B cell (primary cell): ENCODE measurements around the gene KCTD10. TPM values are rescaled to one million over a fixed set of nuclear protein-coding genes. Genes with fewer than 3 reads are reported as not detected.

Experiments
- ATAC-seq: fragments of 200-7000 bp; cut with Tn5 transposase; one replicate; pipeline ENCODE4 v1.10.0; 2021; ENCODE audit warnings: low read depth, mild to moderate bottlenecking, moderate number of reproducible peaks, moderate library complexity
- CTCF ChIA-PET: fragments of 350-600 bp; sonication (Branson Sonifier 250); formaldehyde crosslinking; loops from one replicate; lab custom pipeline; 2021; ENCODE audit warnings: antibody characterized with exemption, inconsistent platforms; lab: Charles Lee
- POLR2A ChIA-PET: fragments of 350-600 bp; sonication (Branson Sonifier 250); formaldehyde crosslinking; loops from one replicate; lab custom pipeline; 2021; ENCODE audit warnings: antibody characterized with exemption; lab: Charles Lee
- DNase-seq: peaks from one replicate; pipeline ENCODE4 v3.0.0; 2013
- H2AFZ ChIP-seq: 2 replicates; pipeline ENCODE4 v1.6.1; 2012; ENCODE audit warnings: mild to moderate bottlenecking, low read depth, low read length; ENCODE audit not compliant: insufficient read depth, poor library complexity, severe bottlenecking
- H3K27ac ChIP-seq, 2 donors: 1 replicate in 1 of 2; 2 replicates in 1 of 2; pipeline ENCODE4 v1.5.1; 2012 to 2013; ENCODE audit warnings: low read length in 2 of 2, mild to moderate bottlenecking in 2 of 2, moderate library complexity in 1 of 2
- H3K27me3 ChIP-seq, 4 experiments: fragments of 200-600 bp in 1 of 4; sonication (generic) in 1 of 4; replicated peaks in 1 of 4; 1 replicate in 2 of 4; 2 replicates in 2 of 4; pipeline versions ENCODE4 v1.6.1 to v1.7.0; 2013 to 2016; ENCODE audit warnings: low read length in 3 of 4, mild to moderate bottlenecking in 2 of 4, mixed read lengths in 1 of 4, moderate library complexity in 1 of 4; ENCODE audit not compliant: insufficient read depth in 4 of 4, control insufficient read depth in 3 of 4; ENCODE audit errors: control extremely low read depth in 1 of 4
- H3K36me3 ChIP-seq, 2 experiments: replicated peaks in 1 of 2; 1 replicate in 1 of 2; 2 replicates in 1 of 2; pipeline versions ENCODE4 v1.6.1 to v1.7.1; 2013; ENCODE audit warnings: low read length in 1 of 2; ENCODE audit not compliant: insufficient read depth in 2 of 2, control insufficient read depth in 1 of 2; ENCODE audit errors: control extremely low read depth in 1 of 2, extremely low read depth in 1 of 2
- H3K4me1 ChIP-seq, 2 donors: fragments of 200-600 bp in 1 of 2; sonication (generic) in 1 of 2; 1 replicate in 1 of 2; 2 replicates in 1 of 2; pipeline versions ENCODE4 v1.5.1 to v1.6.1; 2013 to 2017; ENCODE audit warnings: low read length in 2 of 2; ENCODE audit not compliant: control insufficient read depth in 2 of 2, insufficient read depth in 2 of 2
- H3K4me2 ChIP-seq: replicated peaks from 2 replicates; pipeline ENCODE3; 2012; ENCODE audit warnings: mild to moderate bottlenecking, low read depth, low read length; ENCODE audit not compliant: poor library complexity, severe bottlenecking
- H3K4me3 ChIP-seq, 5 experiments: fragments of 200-600 bp in 1 of 5; sonication (generic) in 1 of 5; 1 replicate in 3 of 5; 2 replicates in 2 of 5; pipeline versions ENCODE4 v1.5.1 to v1.7.0; 2011 to 2016; ENCODE audit warnings: low read length in 4 of 5, mild to moderate bottlenecking in 4 of 5, low read depth in 2 of 5, control low read depth in 1 of 5, moderate library complexity in 1 of 5; ENCODE audit not compliant: insufficient read depth in 1 of 5; ENCODE audit errors: control extremely low read depth in 1 of 5, extremely low read depth in 1 of 5
- H3K79me2 ChIP-seq: fragments of 200-600 bp; sonication (generic); one replicate; pipeline ENCODE4 v1.6.0; 2016; ENCODE audit warnings: low read length; ENCODE audit not compliant: control insufficient read depth, insufficient read depth
- H3K9ac ChIP-seq: fragments of 200-600 bp; sonication (generic); 2 replicates; pipeline ENCODE4 v1.6.1; 2017; ENCODE audit warnings: mild to moderate bottlenecking, low read length, moderate library complexity
- H3K9me3 ChIP-seq, 3 donors: one replicate each; pipeline versions ENCODE4 v1.6.1 to v1.7.1; 2013; ENCODE audit warnings: low read length in 2 of 3; ENCODE audit not compliant: control insufficient read depth in 2 of 3, insufficient read depth in 1 of 3; ENCODE audit errors: control extremely low read depth in 1 of 3
- H4K20me1 ChIP-seq: 2 replicates; pipeline ENCODE4 v1.6.0; 2012; ENCODE audit warnings: mild to moderate bottlenecking, low read length; ENCODE audit not compliant: insufficient read depth, control insufficient read depth, poor library complexity, severe bottlenecking
- H3K27ac Mint-ChIP-seq: one replicate; pipeline ENCODE4 v1.8.0; 2021; ENCODE audit warnings: mixed read lengths
- H3K27me3 Mint-ChIP-seq: one replicate; pipeline ENCODE4 v1.8.0; 2021; ENCODE audit warnings: mixed read lengths
- H3K4me1 Mint-ChIP-seq: one replicate; pipeline ENCODE4 v1.8.0; 2021; ENCODE audit warnings: mixed read lengths
- H3K4me3 Mint-ChIP-seq: one replicate; pipeline ENCODE4 v1.8.0; 2021; ENCODE audit warnings: mixed read lengths
- H3K9me3 Mint-ChIP-seq: one replicate; pipeline ENCODE4 v1.8.0; 2022; ENCODE audit warnings: mixed read lengths; ENCODE audit not compliant: insufficient read depth
- EZH2 ChIP-seq: IDR thresholded peaks from 2 replicates; pipeline ENCODE4 v1.6.1; 2012; ENCODE audit warnings: borderline replicate concordance, low read depth, mild to moderate bottlenecking, moderate library complexity, low read length; ENCODE audit not compliant: insufficient read depth, poor library complexity, severe bottlenecking
- WGBS: methylation state at CpG from one replicate; pipeline ENCODE4 v1.1.5; 2013; ENCODE audit warnings: missing lambda C conversion rate; ENCODE audit not compliant: insufficient coverage; 5-methylcytosine and 5-hydroxymethylcytosine counted together
- intact Hi-C: fragments of 100-400 bp; cut with micrococcal nuclease; formaldehyde crosslinking; loops from one replicate; pipeline ENCODE4 v1.10.0; 2022
- polyA plus RNA-seq: library from polyadenylated mRNA; depleted of rRNA; stranded (reverse); fragments of >200 nt; gene quantifications from 2 replicates; pipeline ENCODE4 v1.2.3, GENCODE V29; 2012
- total RNA-seq, 2 donors: library from RNA; stranded (reverse); fragments of 120-200 nt in 1 of 2; gene quantifications; 1 replicate in 1 of 2; 2 replicates in 1 of 2; pipeline versions ENCODE4 v1.2.3 to v1.2.4, GENCODE V29; 2013 to 2022
- TF ChIP-seq, protein P1 (sequence below): fragments of 200-600 bp; IDR thresholded peaks from one replicate; pipeline ENCODE4 v1.8.0; 2022; ENCODE audit warnings: antibody characterized with exemption, mild to moderate bottlenecking

KCTD10 gene
- total and polyA plus RNA-seq, 2 donors (not counting 1 experiment from before 2014, with no cell fraction given) = 15.4 to 30.9 TPM

- DNase-seq = no peak
- 94% methylated on average over 9 of the region's 11 CpGs for WGBS
- Mint-ChIP-seq H3K9me3 (no peaks in the 10 kb centered on the region), H3K27ac (no peak overlapping the region), H3K27me3 (no peaks in the 10 kb centered on the region), H3K4me3 (no peak overlapping the region), H3K4me1 (peaks cover 13% of the 10 kb centered on the region)
- H3K27ac ChIP-seq = no peak overlapping the region
- no peaks in the 10 kb centered on the region for H4K20me1 ChIP-seq
- H3K9ac ChIP-seq = no peak overlapping the region
- no peak overlapping the region for H3K4me2 ChIP-seq
- TF ChIP-seq, protein P1, sequence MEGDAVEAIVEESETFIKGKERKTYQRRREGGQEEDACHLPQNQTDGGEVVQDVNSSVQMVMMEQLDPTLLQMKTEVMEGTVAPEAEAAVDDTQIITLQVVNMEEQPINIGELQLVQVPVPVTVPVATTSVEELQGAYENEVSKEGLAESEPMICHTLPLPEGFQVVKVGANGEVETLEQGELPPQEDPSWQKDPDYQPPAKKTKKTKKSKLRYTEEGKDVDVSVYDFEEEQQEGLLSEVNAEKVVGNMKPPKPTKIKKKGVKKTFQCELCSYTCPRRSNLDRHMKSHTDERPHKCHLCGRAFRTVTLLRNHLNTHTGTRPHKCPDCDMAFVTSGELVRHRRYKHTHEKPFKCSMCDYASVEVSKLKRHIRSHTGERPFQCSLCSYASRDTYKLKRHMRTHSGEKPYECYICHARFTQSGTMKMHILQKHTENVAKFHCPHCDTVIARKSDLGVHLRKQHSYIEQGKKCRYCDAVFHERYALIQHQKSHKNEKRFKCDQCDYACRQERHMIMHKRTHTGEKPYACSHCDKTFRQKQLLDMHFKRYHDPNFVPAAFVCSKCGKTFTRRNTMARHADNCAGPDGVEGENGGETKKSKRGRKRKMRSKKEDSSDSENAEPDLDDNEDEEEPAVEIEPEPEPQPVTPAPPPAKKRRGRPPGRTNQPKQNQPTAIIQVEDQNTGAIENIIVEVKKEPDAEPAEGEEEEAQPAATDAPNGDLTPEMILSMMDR = no peak
- no peak for TF ChIP-seq EZH2
- H3K4me1 ChIP-seq = peaks cover 5 to 7% of the 10 kb centered on the region in 2 donors
- CTCF ChIA-PET = interaction anchor here (1.2 kb wide), 1 partner anchor 14 kb away, joined by 3 read pairs; no protein-coding TSS in a partner anchor
- intact Hi-C loops = no loop called here
- no peak for ATAC-seq
- peaks cover 6 to 56% of the 10 kb centered on the region in 2 experiments for H3K36me3 ChIP-seq
- peaks cover 36% of the 10 kb centered on the region for H3K79me2 ChIP-seq
- no peaks in the 10 kb centered on the region for H3K9me3 ChIP-seq
- POLR2A ChIA-PET = no interaction called here
- H2AFZ ChIP-seq = no peak overlapping the region
- H3K27me3 ChIP-seq = no peaks in the 10 kb centered on the region
- no peak overlapping the region for H3K4me3 ChIP-seq
Observed at GRCh38 chr12:109483346-109483745, 6.2 kb upstream of the KCTD10 start.

- Histone ChIP-seq H3K4me1 (peaks cover 9 to 11% of the 10 kb centered on the region in 2 donors), H4K20me1 (no peaks in the 10 kb centered on the region), H3K27ac (no peak overlapping the region), H2AFZ (no peak overlapping the region), H3K9me3 (no peaks in the 10 kb centered on the region), H3K4me2 (no peak overlapping the region), H3K4me3 (no peak overlapping the region), H3K27me3 (no peaks in the 10 kb centered on the region), H3K36me3 (peaks cover 4 to 51% of the 10 kb centered on the region in 2 experiments), H3K9ac (no peak overlapping the region), H3K79me2 (peaks cover 40% of the 10 kb centered on the region)
- Mint-ChIP-seq H3K27ac (no peak overlapping the region), H3K27me3 (no peaks in the 10 kb centered on the region), H3K4me3 (no peak overlapping the region), H3K4me1 (peaks cover 16% of the 10 kb centered on the region), H3K9me3 (no peaks in the 10 kb centered on the region)
- intact Hi-C loops = no loop called here
- POLR2A ChIA-PET = no interaction called here
- DNase-seq (no peak), ATAC-seq (no peak)
- 100% methylated on average over 1 of the region's 2 CpGs for WGBS
- TF ChIP-seq, protein P1 = no peak
- no peak for TF ChIP-seq EZH2
- CTCF ChIA-PET = interaction anchor here (1.2 kb wide), 1 partner anchor 13 kb away, joined by 3 read pairs; no protein-coding TSS in a partner anchor
Observed at GRCh38 chr12:109482894-109483293, 5.8 kb upstream of the KCTD10 start.
